ENCODE results near the gene NUDT4.
"Not testable (repeated sequence)": the region's sequence is repeated elsewhere in the genome, so short reads cannot be mapped to it uniquely, and the experiment has no call there.

The NUDT4 gene

GRCh38 chr12:93402333-93403311 lies 24.9 kb downstream of the NUDT4 start:
- DNase-seq, result no peak

- DNase-seq, result no peak
Measured at GRCh38 chr12:93403988-93404803, 26.5 kb downstream of the NUDT4 start.

- DNase-seq, result no peak
Measured at GRCh38 chr12:93404961-93405849, 27.5 kb downstream of the NUDT4 start.

GRCh38 chr12:93407054-93407962 lies 29.6 kb downstream of the NUDT4 start:
- no peak for DNase-seq

- DNase-seq, result no peak
Measured at GRCh38 chr12:93407963-93408283, 30.2 kb downstream of the NUDT4 start.

- no peak for DNase-seq
Measured at GRCh38 chr12:93408813-93409212, 31.1 kb downstream of the NUDT4 start.

GRCh38 chr12:93409343-93410187 lies 31.8 kb downstream of the NUDT4 start:
- not testable (repeated sequence) for DNase-seq

GRCh38 chr12:93411060-93411459 lies 33.3 kb downstream of the NUDT4 start:
- DNase-seq, result not testable (repeated sequence)

GRCh38 chr12:93412396-93412795 lies 34.7 kb downstream of the NUDT4 start:
- not testable (repeated sequence) for DNase-seq

- no peak for DNase-seq
Measured at GRCh38 chr12:93413064-93413463, 35.3 kb downstream of the NUDT4 start.

- DNase-seq, result no peak
Measured at GRCh38 chr12:93415723-93416464, 38.2 kb downstream of the NUDT4 start.

GRCh38 chr12:93417967-93418480 lies 40.3 kb downstream of the NUDT4 start:
- no peak for DNase-seq

- no peak for DNase-seq
Measured at GRCh38 chr12:93419388-93420034, 41.8 kb downstream of the NUDT4 start.

GRCh38 chr12:93422050-93422449 lies 44.3 kb downstream of the NUDT4 start:
- no peak for DNase-seq

GRCh38 chr12:93425736-93426411 lies 48.1 kb downstream of the NUDT4 start:
- no peak for DNase-seq

- no peak for DNase-seq
Measured at GRCh38 chr12:93426412-93426805, 48.7 kb downstream of the NUDT4 start.

- no peak for DNase-seq
Measured at GRCh38 chr12:93427779-93428564, 50.2 kb downstream of the NUDT4 start.

GRCh38 chr12:93429448-93429847 lies 51.7 kb downstream of the NUDT4 start:
- no peak for DNase-seq
